Caco-2 (cell line): Measurements from ENCODE around the gene HEBP1. TPM values are rescaled to one million over a fixed set of nuclear protein-coding genes. Genes with fewer than 3 reads are reported as not detected.

ENCODE experiments used
- BruUV-seq: library from RNA; stranded (reverse); fragments of 400-500 nt; replicated peaks from 2 replicates; lab custom pipeline; 2021; lab: Mats Ljungman, UMichigan
- CTCF ChIA-PET: fragments of 300-600 bp; sonication (Branson Sonifier 250); formaldehyde crosslinking; loops from one replicate; lab custom pipeline; 2022; ENCODE audit warnings: antibody characterized with exemption; lab: Charles Lee
- POLR2A ChIA-PET: fragments of 300-600 bp; sonication (Branson Sonifier 250); formaldehyde crosslinking; loops from one replicate; lab custom pipeline; 2022; ENCODE audit warnings: antibody characterized with exemption; lab: Charles Lee
- DNase-seq, 2 experiments: peaks; one replicate each; pipeline versions ENCODE4 v3.0.0 to v3.0.0-alpha.2; 2020 to 2022
- H3K27me3 ChIP-seq: replicated peaks from 2 replicates; pipeline ENCODE4 v1.6.0; 2011; ENCODE audit warnings: low read length; ENCODE audit not compliant: control insufficient read depth, insufficient read depth
- H3K36me3 ChIP-seq: 2 replicates; pipeline ENCODE4 v1.5.1; 2011; ENCODE audit warnings: low read length; ENCODE audit not compliant: control insufficient read depth, insufficient read depth
- H3K4me1 ChIP-seq: fragments of 250-450 bp; sonication (Bioruptor Pico); 2 replicates; pipeline ENCODE4 v1.5.1; 2020; ENCODE audit warnings: mild to moderate bottlenecking
- H3K4me3 ChIP-seq: 2 replicates; pipeline ENCODE4 v1.5.1; 2011; ENCODE audit warnings: low read depth, mild to moderate bottlenecking, control low read depth, low read length
- H3K9me3 ChIP-seq: fragments of 250-450 bp; sonication (Bioruptor Pico); 2 replicates; pipeline ENCODE4 v1.5.1; 2020; ENCODE audit warnings: mild to moderate bottlenecking, moderate library complexity
- H3K27ac Mint-ChIP-seq: one replicate; pipeline ENCODE4 v1.8.0; 2022; ENCODE audit warnings: mixed read lengths; ENCODE audit not compliant: unreplicated experiment
- H3K27me3 Mint-ChIP-seq: one replicate; pipeline ENCODE4 v1.8.0; 2022; ENCODE audit warnings: mixed read lengths; ENCODE audit not compliant: insufficient read depth, unreplicated experiment
- H3K36me3 Mint-ChIP-seq: one replicate; pipeline ENCODE4 v1.8.0; 2022; ENCODE audit warnings: mild to moderate bottlenecking, mixed read lengths; ENCODE audit not compliant: insufficient read depth, unreplicated experiment
- H3K4me1 Mint-ChIP-seq: one replicate; pipeline ENCODE4 v1.8.0; 2022; ENCODE audit warnings: low read depth, mixed read lengths; ENCODE audit not compliant: unreplicated experiment
- H3K4me3 Mint-ChIP-seq: one replicate; pipeline ENCODE4 v1.8.0; 2022; ENCODE audit warnings: mild to moderate bottlenecking, moderate library complexity, mixed read lengths; ENCODE audit not compliant: unreplicated experiment
- H3K9me3 Mint-ChIP-seq: one replicate; pipeline ENCODE4 v1.8.0; 2022; ENCODE audit warnings: mixed read lengths; ENCODE audit not compliant: unreplicated experiment
- CTCF ChIP-seq, 2 experiments: fragments of 200-600 bp in 1 of 2; IDR thresholded peaks; 1 replicate in 1 of 2; 2 replicates in 1 of 2; pipeline versions ENCODE4 v1.5.1 to v1.8.0; 2011 to 2022; ENCODE audit warnings: antibody characterized with exemption in 1 of 2, control low read depth in 1 of 2, inconsistent platforms in 1 of 2, low read depth in 1 of 2, low read length in 1 of 2, mild to moderate bottlenecking in 1 of 2, moderate library complexity in 1 of 2; ENCODE audit not compliant: insufficient read depth in 1 of 2, severe bottlenecking in 1 of 2, unreplicated experiment in 1 of 2
- intact Hi-C: fragments of 100-400 bp; cut with micrococcal nuclease; formaldehyde crosslinking; loops from one replicate; pipeline ENCODE4 v1.10.0; 2022; ENCODE audit not compliant: unreplicated experiment
- total RNA-seq: library from RNA; stranded (reverse); gene quantifications from 2 replicates; pipeline ENCODE4 v1.2.3, GENCODE V29; 2022

The HEBP1 gene
- total RNA-seq, 1 experiment from 2014 or later: 55.8 TPM

GRCh38 chr12:12999271-12999958 lies 650 bp downstream of the HEBP1 start:
- H3K4me1 ChIP-seq: peaks cover 25% of the 10 kb centered on the region
- H3K9me3 ChIP-seq: no peaks in the 10 kb centered on the region
- H3K36me3 Mint-ChIP-seq: no peaks in the 10 kb centered on the region
- ChIA-PET CTCF (interaction anchor here (0.6 to 1.8 kb wide), 5 partner anchors 14 to 163 kb away, joined by 3 to 7 read pairs (median 3); no protein-coding TSS in a partner anchor), POLR2A (no interaction called here)
- peak overlapping the region; percentile 94 for H3K27ac Mint-ChIP-seq
- intact Hi-C loops: loop anchor here (1.0 kb wide), 1 partner anchor 8 kb away; no protein-coding TSS in a partner anchor
- peak overlapping the region; percentile 88 for H3K4me3 Mint-ChIP-seq
- peak overlapping the region; percentile 85 for H3K4me3 ChIP-seq
- H3K36me3 ChIP-seq: no peaks in the 10 kb centered on the region
- TSS peak; percentile 45 for BruUV-seq
- peaks cover 25% of the 10 kb centered on the region for H3K4me1 Mint-ChIP-seq
- H3K9me3 Mint-ChIP-seq: no peaks in the 10 kb centered on the region
- no peak for TF ChIP-seq CTCF (IDR thresholded peaks at IDR 0.05; ENCODE audit: insufficient read depth in 1 of 2, low read depth in 1 of 2, low read length in 1 of 2, severe bottlenecking in 1 of 2, unreplicated experiment in 1 of 2)
- H3K27me3 Mint-ChIP-seq: no peaks in the 10 kb centered on the region
- DNase-seq: peak in 1 of 2 experiments; percentile 31
- H3K27me3 ChIP-seq: no peaks in the 10 kb centered on the region

- POLR2A ChIA-PET: no interaction called here
- H3K27me3 Mint-ChIP-seq: no peaks in the 10 kb centered on the region
- peak overlapping the region; percentile 88 for H3K4me3 Mint-ChIP-seq
- no peaks in the 10 kb centered on the region for H3K36me3 Mint-ChIP-seq
- peaks cover 30% of the 10 kb centered on the region for H3K4me1 Mint-ChIP-seq
- CTCF ChIA-PET: interaction anchor here (1.2 to 1.8 kb wide), 4 partner anchors 12 to 210 kb away, joined by 3 to 7 read pairs (median 4); no protein-coding TSS in a partner anchor
- no peaks in the 10 kb centered on the region for H3K9me3 ChIP-seq
- no peaks in the 10 kb centered on the region for H3K27me3 ChIP-seq
- H3K9me3 Mint-ChIP-seq: no peaks in the 10 kb centered on the region
- peaks cover 25% of the 10 kb centered on the region for H3K4me1 ChIP-seq
- intact Hi-C loops: no loop called here
- no TSS peak for BruUV-seq
- TF ChIP-seq CTCF (IDR thresholded peaks at IDR 0.05; ENCODE audit: insufficient read depth in 1 of 2, low read depth in 1 of 2, low read length in 1 of 2, severe bottlenecking in 1 of 2, unreplicated experiment in 1 of 2): no peak
- no peak for DNase-seq
- no peaks in the 10 kb centered on the region for H3K36me3 ChIP-seq
- no peak overlapping the region for H3K27ac Mint-ChIP-seq
- H3K4me3 ChIP-seq: no peak overlapping the region
Measured at GRCh38 chr12:12998248-12998647, 1.8 kb downstream of the HEBP1 start.

GRCh38 chr12:12997734-12998133 lies 2.3 kb downstream of the HEBP1 start:
- no TSS peak for BruUV-seq
- no peak for DNase-seq
- Histone ChIP-seq H3K9me3 (no peaks in the 10 kb centered on the region), H3K4me3 (no peak overlapping the region), H3K27me3 (no peaks in the 10 kb centered on the region), H3K4me1 (peaks cover 25% of the 10 kb centered on the region), H3K36me3 (no peaks in the 10 kb centered on the region)
- Mint-ChIP-seq H3K4me3 (peak overlapping the region; percentile 6), H3K4me1 (peaks cover 35% of the 10 kb centered on the region), H3K27ac (no peak overlapping the region), H3K27me3 (no peaks in the 10 kb centered on the region), H3K9me3 (no peaks in the 10 kb centered on the region), H3K36me3 (no peaks in the 10 kb centered on the region)
- POLR2A ChIA-PET: no interaction called here
- intact Hi-C loops: no loop called here
- CTCF ChIA-PET: interaction anchor here (1.7 to 1.8 kb wide), 2 partner anchors 14 to 211 kb away, joined by 4 read pairs; no protein-coding TSS in a partner anchor
- TF ChIP-seq CTCF (IDR thresholded peaks at IDR 0.05; ENCODE audit: insufficient read depth in 1 of 2, low read depth in 1 of 2, low read length in 1 of 2, severe bottlenecking in 1 of 2, unreplicated experiment in 1 of 2): no peak
